ENCODE measurements around the gene RCSD1. TPM values are rescaled to one million over a fixed set of nuclear protein-coding genes. Genes with fewer than 3 reads are reported as not detected.

The RCSD1 gene
- total and polyA plus RNA-seq, 2 of the 13 experiments (the other 11 are each of a cell fraction or from before 2014, with no cell fraction given) = not detected

DNA sequence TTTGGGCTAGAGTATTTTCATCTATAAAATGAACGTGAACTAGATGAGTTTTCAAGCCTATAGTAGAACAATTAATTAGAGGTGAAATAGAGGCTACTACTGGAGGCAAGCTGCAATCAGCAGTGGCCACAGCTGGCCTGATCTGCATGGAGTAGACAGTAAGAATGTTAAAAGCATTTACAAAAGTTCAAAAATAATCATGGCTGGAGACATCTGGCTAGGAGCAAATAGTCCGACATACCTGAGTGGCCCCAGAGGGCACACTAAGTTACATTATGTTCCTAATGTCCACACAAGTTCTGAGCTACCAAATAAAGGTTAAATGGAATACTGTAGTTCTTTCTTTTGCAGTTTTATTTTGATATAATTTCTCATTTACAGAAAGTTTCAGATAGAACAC is 119.7 kb downstream of the RCSD1 start:
- H4K20me1 ChIP-seq (ENCODE audit: insufficient read depth, low read length) = no peaks in the 10 kb centered on the region
- WGBS (ENCODE audit: low lambda C conversion rate) = 68% methylated on average over 2 of the region's 2 CpGs

More for the DNA sequence above, 119.7 kb downstream of the RCSD1 start:
- Histone ChIP-seq H3K79me2 (ENCODE audit: insufficient read depth, low read length) (peaks cover 61% of the 10 kb centered on the region), H2AFZ (ENCODE audit: low read length) (no peak overlapping the region), H3K4me1 (ENCODE audit: insufficient read depth, low read length) (peaks cover 39% of the 10 kb centered on the region), H3K9ac (ENCODE audit: insufficient read depth, low read depth, low read length) (no peak overlapping the region), H3K36me3 (replicated peaks in 1 of 2; ENCODE audit: control insufficient read depth in 1 of 2, insufficient read depth in 2 of 2, low read length in 2 of 2) (peaks cover 0 to 3% of the 10 kb centered on the region in 2 experiments; a peak in 1 of 5 replicates), H3K27ac (ENCODE audit: extremely low read length, insufficient read depth, low read length) (no peak overlapping the region), H3K4me2 (ENCODE audit: low read depth, low read length) (no peak overlapping the region), H3K4me3 (replicated peaks in 1 of 3; ENCODE audit: insufficient read depth in 1 of 3, low read depth in 2 of 3, low read length in 3 of 3) (no peak overlapping the region), H3K9me3 (ENCODE audit: low read length) (no peaks in the 10 kb centered on the region), H3K27me3 (ENCODE audit: control insufficient read depth in 1 of 2, insufficient read depth in 2 of 2, low read length in 2 of 2) (no peaks in the 10 kb centered on the region)
- POLR2A ChIA-PET = no interaction called here
- CTCF ChIA-PET (ENCODE audit: low intra/inter-chr PET ratio, low total read pairs) = no interaction called here
- DNase-seq (ENCODE audit: low spot score) (peak; percentile 30), FAIRE-seq (no peak), ATAC-seq (peak; percentile 66)
- no TSS peak for BruUV-seq (replicated peaks)
- in situ Hi-C loops (cut with HindIII; ENCODE audit: extremely low pct_ligation_motif_present, low pct_unique_long_range_greater_than_20kb) (no loop called here), intact Hi-C loops (cut with micrococcal nuclease; ENCODE audit: unreplicated experiment) (no loop called here)
- TF ChIP-seq PAF1 (CRISPR knock-in tag; IDR thresholded peaks at IDR 0.05) (no peak), ZNF619 (CRISPR knock-in tag; IDR thresholded peaks at IDR 0.05) (no peak), ASH2L (IDR thresholded peaks at IDR 0.05; ENCODE audit: insufficient read length, low read depth, low read length) (no peak), CENPX (CRISPR knock-in tag; IDR thresholded peaks at IDR 0.05) (no peak), ZNF382 (CRISPR knock-in tag; IDR thresholded peaks at IDR 0.05; ENCODE audit: borderline replicate concordance) (no peak), RBAK (CRISPR knock-in tag; IDR thresholded peaks at IDR 0.05) (no peak), ARNT (IDR thresholded peaks at IDR 0.05) (no peak), ZNF558 (CRISPR knock-in tag; IDR thresholded peaks at IDR 0.05; ENCODE audit: borderline replicate concordance) (no peak), ZNF746 (CRISPR knock-in tag; IDR thresholded peaks at IDR 0.05) (no peak), KMT2A (CRISPR knock-in tag; IDR thresholded peaks at IDR 0.05) (no peak), ZFP36L1 (CRISPR knock-in tag; IDR thresholded peaks at IDR 0.05) (no peak)
- TF ChIP-seq, protein P1, sequence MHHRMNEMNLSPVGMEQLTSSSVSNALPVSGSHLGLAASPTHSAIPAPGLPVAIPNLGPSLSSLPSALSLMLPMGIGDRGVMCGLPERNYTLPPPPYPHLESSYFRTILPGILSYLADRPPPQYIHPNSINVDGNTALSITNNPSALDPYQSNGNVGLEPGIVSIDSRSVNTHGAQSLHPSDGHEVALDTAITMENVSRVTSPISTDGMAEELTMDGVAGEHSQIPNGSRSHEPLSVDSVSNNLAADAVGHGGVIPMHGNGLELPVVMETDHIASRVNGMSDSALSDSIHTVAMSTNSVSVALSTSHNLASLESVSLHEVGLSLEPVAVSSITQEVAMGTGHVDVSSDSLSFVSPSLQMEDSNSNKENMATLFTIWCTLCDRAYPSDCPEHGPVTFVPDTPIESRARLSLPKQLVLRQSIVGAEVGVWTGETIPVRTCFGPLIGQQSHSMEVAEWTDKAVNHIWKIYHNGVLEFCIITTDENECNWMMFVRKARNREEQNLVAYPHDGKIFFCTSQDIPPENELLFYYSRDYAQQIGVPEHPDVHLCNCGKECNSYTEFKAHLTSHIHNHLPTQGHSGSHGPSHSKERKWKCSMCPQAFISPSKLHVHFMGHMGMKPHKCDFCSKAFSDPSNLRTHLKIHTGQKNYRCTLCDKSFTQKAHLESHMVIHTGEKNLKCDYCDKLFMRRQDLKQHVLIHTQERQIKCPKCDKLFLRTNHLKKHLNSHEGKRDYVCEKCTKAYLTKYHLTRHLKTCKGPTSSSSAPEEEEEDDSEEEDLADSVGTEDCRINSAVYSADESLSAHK (CRISPR knock-in tag; IDR thresholded peaks at IDR 0.05; ENCODE audit: borderline replicate concordance) = no peak
- TF ChIP-seq, protein P2, sequence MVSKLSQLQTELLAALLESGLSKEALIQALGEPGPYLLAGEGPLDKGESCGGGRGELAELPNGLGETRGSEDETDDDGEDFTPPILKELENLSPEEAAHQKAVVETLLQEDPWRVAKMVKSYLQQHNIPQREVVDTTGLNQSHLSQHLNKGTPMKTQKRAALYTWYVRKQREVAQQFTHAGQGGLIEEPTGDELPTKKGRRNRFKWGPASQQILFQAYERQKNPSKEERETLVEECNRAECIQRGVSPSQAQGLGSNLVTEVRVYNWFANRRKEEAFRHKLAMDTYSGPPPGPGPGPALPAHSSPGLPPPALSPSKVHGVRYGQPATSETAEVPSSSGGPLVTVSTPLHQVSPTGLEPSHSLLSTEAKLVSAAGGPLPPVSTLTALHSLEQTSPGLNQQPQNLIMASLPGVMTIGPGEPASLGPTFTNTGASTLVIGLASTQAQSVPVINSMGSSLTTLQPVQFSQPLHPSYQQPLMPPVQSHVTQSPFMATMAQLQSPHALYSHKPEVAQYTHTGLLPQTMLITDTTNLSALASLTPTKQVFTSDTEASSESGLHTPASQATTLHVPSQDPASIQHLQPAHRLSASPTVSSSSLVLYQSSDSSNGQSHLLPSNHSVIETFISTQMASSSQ (IDR thresholded peaks at IDR 0.05; ENCODE audit: low read depth) = no peak
- TF ChIP-seq, protein P2 (CRISPR knock-in tag; IDR thresholded peaks at IDR 0.05; ENCODE audit: borderline replicate concordance) = no peak
- TF ChIP-seq, protein P3, sequence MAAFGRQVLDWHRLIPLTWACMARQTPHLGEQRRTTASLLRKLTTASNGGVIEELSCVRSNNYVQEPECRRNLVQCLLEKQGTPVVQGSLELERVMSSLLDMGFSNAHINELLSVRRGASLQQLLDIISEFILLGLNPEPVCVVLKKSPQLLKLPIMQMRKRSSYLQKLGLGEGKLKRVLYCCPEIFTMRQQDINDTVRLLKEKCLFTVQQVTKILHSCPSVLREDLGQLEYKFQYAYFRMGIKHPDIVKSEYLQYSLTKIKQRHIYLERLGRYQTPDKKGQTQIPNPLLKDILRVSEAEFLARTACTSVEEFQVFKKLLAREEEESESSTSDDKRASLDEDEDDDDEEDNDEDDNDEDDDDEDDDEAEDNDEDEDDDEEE (CRISPR knock-in tag; IDR thresholded peaks at IDR 0.05) = no peak
